Right cardiac atrium (tissue), 5 donors: ENCODE measurements around the gene CLDN4. TPM values are rescaled to one million over a fixed set of nuclear protein-coding genes. Genes with fewer than 3 reads are reported as not detected.

Experiments used
- ATAC-seq, 2 donors: fragments of 200-7000 bp; cut with Tn5 transposase; one replicate each; pipeline versions ENCODE4 v1.8.0 to v1.9.1; 2020; ENCODE audit warnings: moderate library complexity in 2 of 2, mild to moderate bottlenecking in 1 of 2
- DNase-seq, 3 donors: peaks; one replicate each; pipeline ENCODE4 v3.0.0-alpha.2; 2020
- H3K27ac ChIP-seq: one replicate; pipeline ENCODE4 v1.5.1; 2013; ENCODE audit warnings: mild to moderate bottlenecking, low read length, control low read depth, moderate library complexity
- H3K27me3 ChIP-seq: one replicate; pipeline ENCODE4 v1.6.1; 2013; ENCODE audit not compliant: control insufficient read depth, insufficient read depth
- H3K4me1 ChIP-seq: one replicate; pipeline ENCODE4 v1.6.1; 2013; ENCODE audit warnings: low read length; ENCODE audit not compliant: control insufficient read depth, insufficient read depth
- H3K4me3 ChIP-seq: one replicate; pipeline ENCODE4 v1.5.1; 2013; ENCODE audit warnings: low read length, control low read depth
- H3K9me3 ChIP-seq: one replicate; pipeline ENCODE4 v1.6.1; 2013; ENCODE audit warnings: low read length; ENCODE audit not compliant: control insufficient read depth
- WGBS: extraction: QIAGEN DNeasy Blood & Tissue Kit; methylation state at CpG from one replicate; pipeline ENCODE4 v1.1.7; 2013; 5-methylcytosine and 5-hydroxymethylcytosine counted together
- intact Hi-C, 4 donors: fragments of 100-400 bp; cut with DNase I; formaldehyde crosslinking; loops; one replicate each; pipeline versions ENCODE4 v1.11.0 to v1.14.0; 2022 to 2023
- polyA plus RNA-seq: library from polyadenylated mRNA; stranded (reverse); fragments of 200-250 nt; gene quantifications from one replicate; pipeline ENCODE4 v1.2.3, GENCODE V29; 2013
- total RNA-seq, 4 donors: library from RNA; stranded (reverse); fragmentation: NEBNext Ultra II Directional; extraction: Animal tissue kit (Norgen Biotek cat#: 25700); gene quantifications; one replicate each; pipeline ENCODE4 v1.2.1, GENCODE V29; 2021
- donor health status: healthy with polysubstance abuse.
- donor health status: DM: no; HTN: yes; CAD: no.
- donor health status: DM: no; HTN: no; CAD: no.
- donor health status: DM: no; HTN: yes; CAD: no; lungs with severe emphysema.
- donor health status: DM: yes; HTN: yes; CAD: no.

The CLDN4 gene
- total and polyA plus RNA-seq, 5 donors, result 0.09 to 0.23 (median 0.14) TPM; not detected in 2

GRCh38 chr7:73865738-73866445, 35.1 kb downstream of the CLDN4 start:
- peak; percentile 60 to 76 for ATAC-seq

DNA sequence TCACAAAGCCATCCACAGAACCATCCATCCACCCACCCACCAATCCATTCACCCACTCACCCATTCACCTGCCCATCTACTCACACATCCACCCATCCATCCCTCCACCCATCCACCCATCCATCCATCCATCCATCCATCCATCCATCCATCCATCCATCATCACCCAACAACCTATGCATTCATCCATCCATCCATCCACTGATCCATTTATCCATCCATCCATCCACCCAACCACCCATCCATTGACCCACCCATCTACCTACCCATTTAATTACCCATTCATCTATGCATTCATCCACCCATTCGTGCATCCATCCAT, 35.6 kb downstream of the CLDN4 start:
- H3K27ac ChIP-seq, result no peak overlapping the region
- no peak for DNase-seq
- no peaks in the 10 kb centered on the region for H3K9me3 ChIP-seq
- no peaks in the 10 kb centered on the region for H3K27me3 ChIP-seq
- no peaks in the 10 kb centered on the region for H3K4me1 ChIP-seq
- intact Hi-C loops, result loop anchor here (2.0 to 10.0 kb wide), 4 partner anchors 160 to 536 kb away; partner anchors contain the start of gene ELN (in 3 of the 4)
- 95% methylated on average over 1 of the region's 1 CpG for WGBS
- H3K4me3 ChIP-seq, result no peak overlapping the region
- no peak for ATAC-seq

More at GRCh38 chr7:73865738-73866445, 35.1 kb downstream of the CLDN4 start:
- Histone ChIP-seq H3K27me3 (no peaks in the 10 kb centered on the region), H3K4me3 (no peak overlapping the region), H3K27ac (no peak overlapping the region), H3K4me1 (no peaks in the 10 kb centered on the region), H3K9me3 (no peaks in the 10 kb centered on the region)
- intact Hi-C loops, result loop anchor here (2.0 to 10.0 kb wide), 4 partner anchors 161 to 536 kb away; partner anchors contain the start of gene ELN (in 3 of the 4)
- WGBS, result 71% methylated on average over 6 of the region's 6 CpGs
- peak; percentile 63 to 73 (median 69) for DNase-seq

- H3K27ac ChIP-seq, result no peak overlapping the region
- peak; percentile 31 to 56 for ATAC-seq
These were observed 38.4 kb downstream of the CLDN4 start for GRCh38 chr7:73869011-73869798.

DNA sequence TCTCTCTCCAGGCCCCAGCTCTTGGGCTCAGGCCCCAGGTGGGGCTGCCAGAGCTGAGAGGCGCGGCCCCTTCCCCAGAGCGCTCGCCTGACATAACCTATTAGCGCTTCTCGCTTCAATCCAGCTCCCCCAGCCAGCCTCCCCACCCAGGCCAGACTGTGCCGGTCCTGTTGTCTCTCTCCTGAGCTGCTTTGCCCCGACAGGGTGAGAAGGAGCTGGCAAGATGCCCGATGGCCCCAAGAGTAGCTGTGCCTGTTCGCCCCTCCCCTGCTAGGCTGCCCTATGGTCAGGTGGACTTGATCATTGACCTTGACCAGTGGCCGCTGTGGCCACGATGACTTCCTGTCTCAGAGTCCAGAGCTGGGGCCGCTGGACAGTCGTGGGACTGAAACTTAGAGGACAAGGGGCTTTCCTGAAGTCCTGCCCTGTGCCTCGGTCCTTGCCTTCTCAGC, 39.3 kb downstream of the CLDN4 start:
- WGBS, result 48% methylated on average over 15 of the region's 15 CpGs
- ATAC-seq, result peak in 1 of 2 donors; percentile 28

More at GRCh38 chr7:73869011-73869798, 38.4 kb downstream of the CLDN4 start:
- Histone ChIP-seq H3K9me3 (no peaks in the 10 kb centered on the region), H3K4me1 (no peaks in the 10 kb centered on the region), H3K4me3 (no peak overlapping the region), H3K27me3 (no peaks in the 10 kb centered on the region)
- peak in 1 of 3 donors; percentile 64 for DNase-seq
- intact Hi-C loops, result loop anchor here in 3 of 4 donors (5.0 to 10.0 kb wide), 3 partner anchors 158 to 533 kb away; partner anchors contain the start of gene ELN (in 3 of the 3)
- WGBS, result 52% methylated on average over 24 of the region's 24 CpGs

DNA sequence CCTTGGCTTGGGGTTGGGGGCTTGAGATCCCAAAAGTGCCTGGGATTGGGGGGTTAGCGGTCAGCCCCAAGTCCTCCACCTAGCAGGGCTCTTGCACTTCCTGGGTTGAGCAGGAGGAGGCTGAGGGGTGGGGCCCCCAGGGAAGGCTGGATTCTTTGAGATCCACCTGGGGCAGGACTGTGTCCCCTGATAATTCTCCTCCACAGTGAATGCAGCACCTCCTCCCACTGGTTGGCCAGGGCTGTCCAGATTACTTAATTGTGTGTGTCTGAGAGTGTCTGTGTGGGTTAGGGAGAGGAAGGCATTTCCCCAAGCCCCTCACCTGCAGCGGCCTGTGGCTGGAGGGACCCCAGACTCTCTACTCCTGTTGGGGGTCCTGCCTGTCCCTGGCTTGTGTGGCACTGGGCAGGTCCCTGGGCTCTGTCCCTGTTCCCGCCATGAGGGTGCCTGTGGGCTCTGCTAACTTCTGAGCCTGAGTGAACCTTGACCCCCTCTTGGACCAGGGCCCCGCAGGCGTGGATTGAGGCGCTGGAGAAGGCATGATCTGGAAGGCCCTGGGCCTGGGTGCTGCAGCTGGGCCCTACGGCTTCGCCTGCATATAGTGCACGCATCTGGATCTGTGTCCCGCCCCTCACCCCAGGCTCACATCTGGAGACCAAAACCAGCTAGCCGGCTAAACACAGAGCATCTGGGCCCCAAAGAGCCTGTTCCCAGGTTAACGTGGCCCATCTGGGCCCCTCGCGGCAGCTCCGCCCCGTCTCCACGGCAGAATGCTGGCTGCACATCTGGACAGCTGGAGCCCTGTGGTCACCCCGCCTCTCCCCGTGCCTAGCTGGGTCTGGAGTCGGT, 40.6 kb downstream of the CLDN4 start:
- intact Hi-C loops, result no loop called here

More for the DNA sequence above, 39.3 kb downstream of the CLDN4 start:
- Histone ChIP-seq H3K27me3 (no peaks in the 10 kb centered on the region), H3K4me3 (no peak overlapping the region), H3K27ac (no peak overlapping the region), H3K4me1 (no peaks in the 10 kb centered on the region), H3K9me3 (no peaks in the 10 kb centered on the region)
- intact Hi-C loops, result no loop called here
- DNase-seq, result peak in 2 of 3 donors; percentile 73

DNA sequence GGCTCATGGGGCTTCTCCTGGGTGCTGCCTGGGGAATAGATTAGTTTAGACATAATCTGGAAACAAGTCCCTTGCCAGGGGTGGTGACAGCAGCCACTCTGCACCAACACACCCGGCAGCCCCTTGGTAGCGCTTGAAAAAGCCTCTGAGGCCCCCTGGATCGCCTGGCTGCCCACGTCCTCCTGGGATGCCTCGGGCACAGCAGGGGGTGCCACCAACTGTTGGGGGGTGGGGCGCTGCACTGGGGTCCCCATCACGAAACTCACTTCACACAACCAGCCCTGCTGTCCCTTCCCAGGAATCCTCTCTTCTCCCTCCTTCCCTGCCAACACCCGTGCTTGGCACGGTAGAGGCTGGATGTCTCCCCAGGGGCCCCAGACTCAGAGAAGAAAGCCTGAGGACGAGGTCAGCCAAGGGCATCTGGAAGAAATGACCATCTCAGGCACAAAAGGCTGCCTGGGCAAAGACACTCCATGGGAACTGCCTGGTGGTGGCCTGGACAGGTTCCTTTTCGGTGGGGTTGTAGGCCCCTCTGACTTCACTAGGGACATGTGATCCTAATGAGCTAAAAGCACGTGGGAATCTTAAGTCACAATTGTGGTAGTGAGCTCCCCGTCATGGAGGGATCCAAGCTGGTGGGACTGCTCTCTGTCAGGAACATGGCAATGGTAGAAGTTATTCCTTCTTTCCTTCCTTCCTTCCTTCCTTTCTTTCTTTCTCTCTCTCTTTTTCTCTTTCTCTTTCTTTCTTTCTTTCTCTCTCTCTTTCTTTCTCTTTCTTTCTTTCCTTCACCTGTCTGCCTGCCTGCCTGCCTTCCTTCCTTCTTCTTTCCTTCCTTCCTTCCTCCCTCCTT, 41.5 kb downstream of the CLDN4 start:
- Histone ChIP-seq H3K9me3 (no peaks in the 10 kb centered on the region), H3K4me1 (no peaks in the 10 kb centered on the region), H3K4me3 (no peak overlapping the region), H3K27ac (no peak overlapping the region), H3K27me3 (no peaks in the 10 kb centered on the region)
- WGBS, result 66% methylated on average over 13 of the region's 13 CpGs
- intact Hi-C loops, result no loop called here
- ATAC-seq (no peak), DNase-seq (peak in 1 of 3 donors; percentile 65)

More for the DNA sequence above, 40.6 kb downstream of the CLDN4 start:
- no peaks in the 10 kb centered on the region for H3K9me3 ChIP-seq
- no peak overlapping the region for H3K27ac ChIP-seq
- 65% methylated on average over 20 of the region's 20 CpGs for WGBS
- ATAC-seq (peak; percentile 14 to 33), DNase-seq (peak in 2 of 3 donors; percentile 72 to 78)
- no peak overlapping the region for H3K4me3 ChIP-seq
- no peaks in the 10 kb centered on the region for H3K4me1 ChIP-seq
- no peaks in the 10 kb centered on the region for H3K27me3 ChIP-seq

GRCh38 chr7:73876361-73876760, 45.6 kb downstream of the CLDN4 start:
- Histone ChIP-seq H3K9me3 (no peaks in the 10 kb centered on the region), H3K4me3 (no peak overlapping the region), H3K27me3 (no peaks in the 10 kb centered on the region), H3K4me1 (peaks cover 3% of the 10 kb centered on the region), H3K27ac (no peak overlapping the region)
- intact Hi-C loops, result no loop called here
- no peak for ATAC-seq
- WGBS, result 97% methylated on average over 8 of the region's 8 CpGs
- no peak for DNase-seq

GRCh38 chr7:73876973-73877372, 46.2 kb downstream of the CLDN4 start:
- DNase-seq (no peak), ATAC-seq (no peak)
- no peak overlapping the region for H3K27ac ChIP-seq
- H3K9me3 ChIP-seq, result no peaks in the 10 kb centered on the region
- 80% methylated on average over 12 of the region's 12 CpGs for WGBS
- intact Hi-C loops, result no loop called here
- no peaks in the 10 kb centered on the region for H3K27me3 ChIP-seq
- peaks cover 8% of the 10 kb centered on the region for H3K4me1 ChIP-seq
- no peak overlapping the region for H3K4me3 ChIP-seq

DNA sequence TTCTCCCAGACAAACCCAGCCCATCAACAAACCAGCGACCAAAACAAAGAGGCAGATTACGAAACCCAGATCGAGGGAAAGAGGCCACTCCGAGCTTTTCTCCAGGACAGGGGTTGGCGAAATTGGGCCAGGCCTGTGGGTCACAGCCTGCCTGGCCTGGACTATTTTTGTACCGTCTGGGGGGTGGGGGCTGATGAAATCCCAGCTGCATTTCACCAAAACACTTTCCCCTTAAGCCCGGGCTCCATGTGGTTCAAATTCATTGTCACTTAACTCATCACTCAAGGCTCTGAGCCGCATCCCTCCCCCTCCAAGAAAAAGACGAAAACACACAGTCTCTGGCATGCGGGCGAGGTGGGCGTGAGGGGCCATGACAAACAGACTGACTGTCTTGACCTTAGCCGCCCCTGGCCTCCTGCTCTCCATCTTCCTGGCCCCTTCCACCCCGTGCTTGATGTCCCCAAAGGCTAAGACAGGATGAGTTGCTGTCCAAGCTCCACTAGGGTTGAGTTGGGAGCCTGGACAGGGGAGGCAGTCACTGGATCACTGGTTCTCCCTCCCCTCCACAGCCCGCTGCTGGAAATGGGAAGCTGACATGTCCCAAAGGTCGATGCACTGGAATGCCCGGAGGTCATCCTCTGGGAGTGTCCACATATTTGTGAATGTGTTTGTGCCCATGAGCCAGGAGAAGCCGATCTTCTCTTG, 49.3 kb downstream of the CLDN4 start:
- DNase-seq, result peak; percentile 80 to 88 (median 87)
- peak; percentile 76 for ATAC-seq
- intact Hi-C loops, result loop anchor here in 1 of 4 donors (5.0 kb wide), 1 partner anchor 147 kb away; the partner anchor contains the start of gene ELN
- 40% methylated on average over 18 of the region's 18 CpGs for WGBS
- Histone ChIP-seq H3K4me1 (peaks cover 8% of the 10 kb centered on the region), H3K27me3 (no peaks in the 10 kb centered on the region), H3K27ac (peak overlapping the region; percentile 49), H3K4me3 (no peak overlapping the region), H3K9me3 (no peaks in the 10 kb centered on the region)
